ENCODE results near the gene ATP8B3.
A peak's percentile ranks its signal among the peaks of the same experiment; 100 is the strongest.

The ATP8B3 gene

DNA sequence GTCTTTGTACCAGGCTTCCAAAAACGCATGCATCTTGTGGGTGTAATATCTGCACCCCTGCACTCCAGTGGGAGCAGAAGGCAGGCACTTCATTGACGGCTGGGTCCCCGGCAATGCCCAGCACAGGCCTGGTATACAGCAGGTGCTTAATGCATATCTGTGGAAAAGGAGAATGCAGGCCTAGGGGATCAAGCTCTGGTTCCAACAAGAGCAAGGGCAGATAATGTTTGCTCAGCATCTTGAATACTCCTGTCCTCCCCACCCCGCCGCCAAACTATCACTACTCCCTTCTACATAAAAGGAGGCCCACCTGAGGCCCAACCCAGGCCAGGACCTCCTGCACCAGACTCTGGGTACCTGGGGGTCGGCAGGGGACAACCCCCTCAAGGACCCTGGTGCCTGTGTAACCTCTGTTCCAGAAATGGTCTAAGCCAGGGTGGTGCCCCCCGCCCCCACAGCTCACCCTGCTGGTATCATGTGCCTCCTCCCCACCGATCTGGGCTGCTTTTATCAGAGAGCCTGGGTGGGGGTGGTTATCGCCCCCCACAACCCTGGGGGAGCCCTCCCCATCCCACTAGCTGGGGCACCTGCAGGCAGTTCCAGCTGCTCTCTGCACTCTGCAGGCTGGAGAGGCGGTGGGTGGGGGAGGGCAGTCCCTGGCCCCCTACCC is 46.5 kb upstream of the ATP8B3 start:
- TF ChIP-seq FOXP2 (optimal IDR thresholded peaks at IDR 0.05; ENCODE audit: borderline replicate concordance, extremely low read depth, extremely low read length, insufficient read depth): no peak
- no peak for TF ChIP-seq POLR2AphosphoS5 (IDR thresholded peaks at IDR 0.05; ENCODE audit: low read depth, low read length)
- no peak for TF ChIP-seq SIN3A (IDR thresholded peaks at IDR 0.05; ENCODE audit: borderline replicate concordance, insufficient read depth, low read length)
- TF ChIP-seq, protein P1, sequence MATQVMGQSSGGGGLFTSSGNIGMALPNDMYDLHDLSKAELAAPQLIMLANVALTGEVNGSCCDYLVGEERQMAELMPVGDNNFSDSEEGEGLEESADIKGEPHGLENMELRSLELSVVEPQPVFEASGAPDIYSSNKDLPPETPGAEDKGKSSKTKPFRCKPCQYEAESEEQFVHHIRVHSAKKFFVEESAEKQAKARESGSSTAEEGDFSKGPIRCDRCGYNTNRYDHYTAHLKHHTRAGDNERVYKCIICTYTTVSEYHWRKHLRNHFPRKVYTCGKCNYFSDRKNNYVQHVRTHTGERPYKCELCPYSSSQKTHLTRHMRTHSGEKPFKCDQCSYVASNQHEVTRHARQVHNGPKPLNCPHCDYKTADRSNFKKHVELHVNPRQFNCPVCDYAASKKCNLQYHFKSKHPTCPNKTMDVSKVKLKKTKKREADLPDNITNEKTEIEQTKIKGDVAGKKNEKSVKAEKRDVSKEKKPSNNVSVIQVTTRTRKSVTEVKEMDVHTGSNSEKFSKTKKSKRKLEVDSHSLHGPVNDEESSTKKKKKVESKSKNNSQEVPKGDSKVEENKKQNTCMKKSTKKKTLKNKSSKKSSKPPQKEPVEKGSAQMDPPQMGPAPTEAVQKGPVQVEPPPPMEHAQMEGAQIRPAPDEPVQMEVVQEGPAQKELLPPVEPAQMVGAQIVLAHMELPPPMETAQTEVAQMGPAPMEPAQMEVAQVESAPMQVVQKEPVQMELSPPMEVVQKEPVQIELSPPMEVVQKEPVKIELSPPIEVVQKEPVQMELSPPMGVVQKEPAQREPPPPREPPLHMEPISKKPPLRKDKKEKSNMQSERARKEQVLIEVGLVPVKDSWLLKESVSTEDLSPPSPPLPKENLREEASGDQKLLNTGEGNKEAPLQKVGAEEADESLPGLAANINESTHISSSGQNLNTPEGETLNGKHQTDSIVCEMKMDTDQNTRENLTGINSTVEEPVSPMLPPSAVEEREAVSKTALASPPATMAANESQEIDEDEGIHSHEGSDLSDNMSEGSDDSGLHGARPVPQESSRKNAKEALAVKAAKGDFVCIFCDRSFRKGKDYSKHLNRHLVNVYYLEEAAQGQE (IDR thresholded peaks at IDR 0.05; ENCODE audit: insufficient read depth in 1 of 2, low read depth in 2 of 2, low read length in 2 of 2): no peak
- no peak for TF ChIP-seq TAF1 (IDR thresholded peaks at IDR 0.05; ENCODE audit: borderline replicate concordance, insufficient read depth, low read length)

DNA sequence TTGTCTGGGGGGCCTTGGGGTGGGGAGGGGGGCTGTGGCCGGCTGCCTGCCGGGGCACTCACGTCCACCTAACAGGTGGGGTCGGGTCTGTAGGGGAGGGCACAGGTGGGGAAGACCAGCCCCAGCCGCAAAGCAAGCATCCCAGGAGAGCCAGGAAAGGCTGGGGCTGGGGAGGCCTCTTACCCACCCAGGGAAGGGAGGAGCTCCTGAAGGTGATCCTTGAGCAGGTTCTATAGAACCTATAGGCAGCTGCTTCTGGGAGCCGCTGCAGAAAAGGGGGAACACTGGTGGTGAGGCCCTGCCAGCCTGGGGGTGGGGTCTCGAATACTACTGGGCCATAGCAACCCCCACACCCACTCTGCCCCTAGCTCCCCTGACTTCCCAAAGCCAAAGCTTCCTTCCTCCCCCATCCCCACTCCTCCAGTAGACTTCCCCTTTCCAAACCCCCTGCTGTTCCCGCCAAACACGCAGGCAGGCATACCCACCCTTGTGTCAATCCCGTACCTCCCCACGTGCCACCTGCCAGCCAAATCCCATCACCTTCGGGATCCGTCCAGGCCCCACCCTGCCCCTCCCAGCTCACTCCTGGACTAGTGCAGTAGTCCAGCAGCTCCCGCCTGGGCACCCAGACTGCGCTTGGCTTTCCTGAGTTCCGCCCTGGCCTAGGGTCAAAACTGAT is 45.7 kb upstream of the ATP8B3 start:
- no peak for TF ChIP-seq FOXP2 (optimal IDR thresholded peaks at IDR 0.05; ENCODE audit: borderline replicate concordance, extremely low read depth, extremely low read length, insufficient read depth)

DNA sequence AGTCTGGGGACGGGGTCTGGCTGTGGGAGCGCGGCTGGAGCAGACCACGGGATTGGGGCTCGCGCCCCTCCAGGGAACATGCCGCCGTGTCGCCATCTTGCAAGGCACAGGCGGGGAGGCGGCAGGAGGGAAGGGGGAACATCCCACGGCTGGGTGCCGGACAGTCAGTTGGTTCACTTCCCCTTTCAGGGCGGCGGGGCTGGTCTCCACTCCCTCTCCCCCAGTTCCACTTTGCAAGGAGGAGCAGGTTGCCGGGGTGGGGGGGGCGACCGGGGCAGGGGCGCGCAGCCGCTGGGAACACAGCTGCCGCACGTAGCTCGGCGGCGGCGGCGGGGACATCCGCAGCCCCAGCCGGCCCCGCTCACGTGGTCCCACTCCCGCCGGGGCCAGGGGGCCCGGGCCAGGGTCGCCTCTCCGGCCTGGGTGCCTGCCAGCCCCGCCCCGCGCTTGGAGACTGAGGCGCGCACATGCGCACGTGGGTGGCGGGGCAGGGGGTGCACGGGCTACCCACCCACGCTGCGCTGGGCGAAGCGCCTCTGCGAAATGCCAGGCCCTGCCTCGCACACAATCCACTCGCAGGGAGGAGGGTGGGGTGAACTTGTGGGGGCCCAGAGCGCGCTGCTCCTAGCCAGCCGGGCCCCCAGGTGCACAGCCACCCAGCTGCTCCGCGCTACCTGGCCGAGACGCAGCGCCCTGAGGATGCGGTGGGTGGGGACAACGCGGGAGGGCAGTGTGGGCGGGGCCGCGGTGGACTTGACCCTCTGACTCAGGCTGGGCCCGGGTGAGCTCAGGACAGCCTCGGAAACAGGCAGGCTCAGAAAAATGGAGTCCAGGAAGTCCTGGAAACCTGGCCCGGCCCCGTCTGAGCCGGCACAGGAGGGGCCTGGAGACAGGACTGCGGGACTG is 44.9 kb upstream of the ATP8B3 start:
- TF ChIP-seq FOXP2 (optimal IDR thresholded peaks at IDR 0.05; ENCODE audit: borderline replicate concordance, extremely low read depth, extremely low read length, insufficient read depth): peak; percentile 88
- TF ChIP-seq, protein P1 (IDR thresholded peaks at IDR 0.05; ENCODE audit: insufficient read depth in 1 of 2, low read depth in 2 of 2, low read length in 2 of 2): no peak

DNA sequence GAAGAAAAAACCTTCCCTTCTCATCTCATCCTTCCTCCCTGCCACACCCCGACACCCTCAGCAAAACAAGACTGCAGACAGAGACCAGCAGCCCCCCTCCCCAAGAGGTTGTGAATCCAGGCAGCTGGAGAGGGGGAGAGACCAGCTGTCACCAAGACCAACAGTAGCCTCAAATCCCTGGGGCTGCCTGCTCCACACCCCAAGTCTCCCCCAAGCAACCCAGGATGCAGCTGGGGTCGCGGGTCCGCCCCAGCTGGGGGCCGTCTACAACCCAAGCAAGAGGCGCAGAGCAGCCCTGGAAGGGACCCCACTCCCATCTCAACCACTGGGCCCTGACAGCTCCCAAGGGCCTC is 44.2 kb upstream of the ATP8B3 start:
- TF ChIP-seq SIN3A (IDR thresholded peaks at IDR 0.05; ENCODE audit: borderline replicate concordance, insufficient read depth, low read length) (no peak), POLR2AphosphoS5 (IDR thresholded peaks at IDR 0.05; ENCODE audit: low read depth, low read length) (no peak), FOXP2 (optimal IDR thresholded peaks at IDR 0.05; ENCODE audit: borderline replicate concordance, extremely low read depth, extremely low read length, insufficient read depth) (no peak), TAF1 (IDR thresholded peaks at IDR 0.05; ENCODE audit: borderline replicate concordance, insufficient read depth, low read length) (no peak)
- TF ChIP-seq, protein P1 (IDR thresholded peaks at IDR 0.05; ENCODE audit: insufficient read depth in 1 of 2, low read depth in 2 of 2, low read length in 2 of 2): no peak

DNA sequence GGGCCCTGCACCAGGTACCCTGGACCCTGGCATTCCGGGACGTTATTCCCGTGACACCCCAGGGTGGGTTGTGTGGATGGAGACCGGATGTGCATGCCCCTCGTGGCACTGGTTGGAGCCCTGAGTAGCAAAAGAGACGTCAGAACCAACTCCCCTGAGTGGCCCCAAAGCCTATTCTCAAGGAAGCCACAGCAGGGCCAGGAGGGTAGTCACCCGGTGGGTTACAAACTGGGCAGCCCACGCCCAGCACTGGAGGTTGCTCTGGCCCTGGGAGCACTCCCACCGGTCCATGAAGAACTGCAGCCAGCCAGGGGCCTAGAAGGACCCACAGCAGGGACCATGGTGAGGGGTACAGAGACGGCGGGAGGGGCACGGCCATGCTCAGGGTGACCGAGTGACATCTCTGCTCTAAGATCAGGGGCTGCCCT is 43.8 kb upstream of the ATP8B3 start:
- TF ChIP-seq POLR2AphosphoS5 (IDR thresholded peaks at IDR 0.05; ENCODE audit: low read depth, low read length) (no peak), FOXP2 (optimal IDR thresholded peaks at IDR 0.05; ENCODE audit: borderline replicate concordance, extremely low read depth, extremely low read length, insufficient read depth) (no peak)
- TF ChIP-seq, protein P1 (IDR thresholded peaks at IDR 0.05; ENCODE audit: insufficient read depth in 1 of 2, low read depth in 2 of 2, low read length in 2 of 2): no peak
